SK-N-MC (cell line): ENCODE measurements around the gene UST.

Experiments
- DNase-seq: peaks from one replicate; pipeline ENCODE4 v3.0.0-alpha.2; 2011; ENCODE audit warnings: low read depth, low spot score
- H3K27ac ChIP-seq: fragments of 200-600 bp; sonication (generic); 2 replicates; pipeline ENCODE4 v1.5.1; 2016; ENCODE audit warnings: mixed run types
- H3K36me3 ChIP-seq: fragments of 200-600 bp; sonication (generic); 2 replicates; pipeline ENCODE4 v1.6.1; 2017; ENCODE audit warnings: antibody characterized with exemption, low read length, mixed read lengths; ENCODE audit not compliant: insufficient read depth
- H3K4me3 ChIP-seq: fragments of 200-600 bp; sonication (generic); 2 replicates; pipeline ENCODE4 v1.5.1; 2016
- H3K9ac ChIP-seq: fragments of 200-600 bp; sonication (generic); 2 replicates; pipeline ENCODE4 v1.8.0; 2017; ENCODE audit warnings: mixed run types, mixed read lengths; ENCODE audit not compliant: insufficient read length
- H3K9me3 ChIP-seq: fragments of 200-600 bp; sonication (generic); 2 replicates; pipeline ENCODE4 v1.6.1; 2017; ENCODE audit warnings: low read depth, mild to moderate bottlenecking, antibody characterized with exemption, low read length, moderate library complexity, mixed read lengths
- EZH2 ChIP-seq: fragments of 200-600 bp; sonication (generic); IDR thresholded peaks from one replicate; pipeline ENCODE4 v1.6.1; 2017; ENCODE audit warnings: antibody characterized with exemption
- FOXP2 ChIP-seq: optimal IDR thresholded peaks from 2 replicates; pipeline ENCODE3; 2011; ENCODE audit warnings: mild to moderate bottlenecking, moderate library complexity; ENCODE audit not compliant: insufficient read depth; ENCODE audit errors: extremely low read length, control extremely low read depth
- POLR2AphosphoS5 ChIP-seq: IDR thresholded peaks from 2 replicates; pipeline ENCODE4 v1.6.1; 2012; ENCODE audit warnings: mild to moderate bottlenecking, low read depth, low read length, borderline replicate concordance

UST gene

DNA sequence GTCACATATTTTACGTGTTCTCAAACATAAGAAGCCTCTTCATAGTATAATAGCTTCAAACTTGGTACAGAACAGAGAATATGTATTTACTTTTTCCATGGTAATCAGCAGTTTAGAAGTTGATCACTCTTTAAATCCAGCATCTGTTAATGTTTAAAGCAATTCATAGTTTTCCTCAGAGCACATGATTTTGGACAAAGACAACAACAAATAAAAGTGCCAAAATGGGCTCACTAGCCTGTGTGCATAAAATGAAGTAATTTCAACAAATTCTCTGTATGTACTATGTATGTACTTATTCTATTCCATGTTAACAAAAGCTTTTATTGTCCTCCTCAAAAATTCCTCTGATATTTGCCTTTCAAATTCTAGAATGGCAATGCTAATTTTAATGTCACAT is 38.1 kb upstream of the UST start:
- H3K36me3 ChIP-seq, result no peaks in the 10 kb centered on the region
- H3K9ac ChIP-seq, result no peak overlapping the region
- TF ChIP-seq EZH2 (no peak), FOXP2 (no peak), POLR2AphosphoS5 (no peak)
- no peak overlapping the region for H3K4me3 ChIP-seq
- H3K9me3 ChIP-seq, result peaks cover 2% of the 10 kb centered on the region; the same call in 1 of the 2 replicates
- no peak overlapping the region for H3K27ac ChIP-seq
- DNase-seq, result no peak

DNA sequence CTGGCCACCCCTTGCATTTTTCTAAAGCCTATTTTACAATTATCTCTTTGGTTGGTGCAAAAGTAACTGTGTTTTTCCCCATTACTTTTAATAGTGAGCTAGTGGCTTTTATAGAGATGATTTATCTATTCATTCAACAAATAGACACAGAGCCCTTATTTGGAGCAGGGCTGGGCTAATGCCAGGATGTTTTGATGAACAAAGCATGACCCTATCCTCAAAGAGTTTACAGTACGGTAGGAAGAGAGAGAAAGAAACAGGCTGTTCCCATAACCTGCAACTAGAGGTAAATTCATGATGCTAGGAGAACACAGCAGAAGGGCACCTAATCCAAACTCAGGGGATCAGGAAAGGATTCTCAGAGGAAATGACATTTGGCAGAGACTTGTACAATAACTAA is 37.3 kb upstream of the UST start:
- Histone ChIP-seq H3K27ac (no peak overlapping the region), H3K4me3 (no peak overlapping the region), H3K9ac (no peak overlapping the region), H3K36me3 (no peaks in the 10 kb centered on the region), H3K9me3 (peaks cover 2% of the 10 kb centered on the region; the same call in 1 of the 2 replicates)
- no peak for TF ChIP-seq POLR2AphosphoS5
- no peak for TF ChIP-seq EZH2
- TF ChIP-seq FOXP2, result no peak
- DNase-seq, result no peak

DNA sequence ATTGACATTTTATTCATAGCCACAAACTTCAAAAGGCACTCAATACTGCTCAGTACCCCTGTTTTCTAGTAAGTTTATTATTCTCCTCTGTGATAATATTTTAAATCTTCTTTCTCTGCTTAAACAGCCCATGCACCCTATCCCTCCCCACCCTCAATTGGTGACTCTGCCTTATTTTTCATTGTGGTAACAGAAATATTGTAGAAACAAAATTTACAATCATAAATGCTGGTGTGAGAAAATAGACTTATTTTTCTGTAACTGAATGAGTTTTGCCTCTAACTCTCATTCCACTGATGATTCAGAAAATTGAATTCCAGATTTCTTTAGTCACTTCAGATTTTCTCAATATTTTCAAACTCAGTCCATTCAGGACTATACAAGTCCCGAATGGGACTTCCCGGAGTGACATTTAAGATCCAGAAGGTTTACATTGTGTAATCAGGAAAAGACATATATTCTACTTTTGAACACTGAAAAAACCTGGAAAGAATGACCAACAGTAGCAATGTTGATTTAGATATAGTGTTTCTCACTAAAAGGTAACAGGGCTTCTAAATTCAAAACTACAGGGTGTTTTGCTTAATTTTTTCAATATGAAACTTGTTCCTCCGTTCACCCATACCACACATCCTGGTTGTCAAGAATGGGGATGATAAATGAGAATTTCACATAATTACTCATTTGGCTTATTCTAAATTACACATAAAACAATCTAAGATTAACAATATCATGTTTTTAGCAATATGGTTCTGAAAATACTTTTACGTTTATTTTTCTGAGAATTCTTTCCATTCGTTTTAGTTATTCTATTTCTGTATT is 34.8 kb upstream of the UST start:
- Histone ChIP-seq H3K27ac (no peak overlapping the region), H3K36me3 (no peaks in the 10 kb centered on the region), H3K4me3 (no peak overlapping the region), H3K9me3 (peaks cover 2% of the 10 kb centered on the region; the same call in 1 of the 2 replicates), H3K9ac (no peak overlapping the region)
- TF ChIP-seq FOXP2 (no peak), POLR2AphosphoS5 (no peak)
- DNase-seq, result no peak

DNA sequence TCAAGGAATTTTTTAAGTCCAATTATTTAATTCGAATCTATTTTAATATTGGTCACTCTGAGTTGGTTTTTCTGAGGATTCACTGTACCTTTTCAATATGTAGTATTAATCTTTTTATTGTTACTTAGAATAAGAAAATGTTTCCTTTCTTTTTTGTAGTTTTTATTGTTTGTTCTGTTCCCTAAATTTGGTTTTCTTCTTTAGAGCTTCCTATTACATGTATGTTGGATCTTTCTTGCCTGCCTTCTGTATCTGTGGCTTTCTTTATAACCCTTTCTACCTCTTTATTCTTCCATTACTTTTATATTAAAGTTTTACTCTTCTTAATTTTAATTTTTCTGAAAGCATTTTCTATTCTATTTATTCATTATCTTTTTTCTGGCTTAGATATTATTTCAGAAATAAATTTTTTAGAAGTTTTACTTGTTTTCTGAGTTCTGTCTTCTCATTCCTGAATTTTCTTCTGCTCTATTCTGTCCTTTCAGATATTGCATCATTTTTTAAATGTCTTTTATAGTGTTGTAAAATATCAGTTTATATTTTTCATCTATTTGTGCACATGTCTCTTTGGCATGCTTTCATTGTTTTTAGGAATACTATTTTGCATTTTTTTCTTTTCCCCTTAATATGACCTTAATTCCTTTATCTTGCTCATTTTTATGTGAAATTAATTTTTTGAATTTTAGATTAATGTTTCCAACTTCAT is 33.6 kb upstream of the UST start:
- Histone ChIP-seq H3K36me3 (no peaks in the 10 kb centered on the region), H3K9me3 (peaks cover 2% of the 10 kb centered on the region; the same call in 1 of the 2 replicates), H3K27ac (no peak overlapping the region), H3K4me3 (no peak overlapping the region), H3K9ac (no peak overlapping the region)
- DNase-seq, result no peak
- TF ChIP-seq EZH2 (no peak), POLR2AphosphoS5 (no peak)

DNA sequence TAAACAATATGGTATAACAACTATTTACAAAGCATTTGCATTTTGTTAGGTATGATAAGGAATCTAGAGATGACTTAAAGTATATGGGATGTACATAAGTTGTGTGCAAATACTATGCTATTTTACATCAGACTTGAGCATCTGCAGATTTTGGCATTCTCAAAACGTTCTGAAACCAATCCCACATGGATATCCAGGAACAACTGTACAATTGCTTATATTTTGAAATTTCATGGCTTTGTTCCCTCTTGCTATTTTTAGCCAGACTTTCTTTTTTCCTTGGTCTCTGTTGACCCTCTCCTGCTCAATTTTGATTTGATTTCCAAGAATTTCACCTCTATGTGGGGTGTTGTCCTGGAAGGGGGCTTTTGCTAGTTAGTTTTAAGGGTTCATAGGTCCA is 32.9 kb upstream of the UST start:
- H3K27ac ChIP-seq, result no peak overlapping the region
- H3K36me3 ChIP-seq, result no peaks in the 10 kb centered on the region
- H3K4me3 ChIP-seq, result no peak overlapping the region
- no peak for DNase-seq
- H3K9me3 ChIP-seq, result peaks cover 2% of the 10 kb centered on the region; the same call in 1 of the 2 replicates
- H3K9ac ChIP-seq, result no peak overlapping the region
- TF ChIP-seq FOXP2 (no peak), EZH2 (no peak), POLR2AphosphoS5 (no peak)

DNA sequence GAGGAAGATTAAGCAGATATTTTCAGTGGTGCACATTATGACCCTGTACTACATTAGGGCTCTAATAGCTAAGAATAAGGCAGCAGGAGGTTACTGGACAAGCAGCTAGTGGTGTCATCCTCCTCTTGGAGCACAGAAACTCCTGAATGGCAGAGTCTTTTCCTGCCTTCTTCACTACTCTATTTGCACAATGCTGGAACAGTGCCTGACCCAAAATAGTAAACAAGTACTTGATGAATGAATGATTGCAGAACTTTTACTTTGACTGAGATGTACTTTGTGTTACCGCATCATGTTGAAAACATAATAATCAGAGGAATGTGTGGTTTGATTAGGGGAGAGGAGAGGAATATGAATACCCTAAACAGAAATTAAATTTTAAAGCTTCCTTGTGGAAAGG is 30.0 kb upstream of the UST start:
- Histone ChIP-seq H3K4me3 (no peak overlapping the region), H3K9me3 (peaks cover 2% of the 10 kb centered on the region; the same call in 1 of the 2 replicates), H3K9ac (no peak overlapping the region), H3K27ac (no peak overlapping the region), H3K36me3 (no peaks in the 10 kb centered on the region)
- DNase-seq, result no peak
- TF ChIP-seq FOXP2, result no peak
- TF ChIP-seq EZH2, result no peak
- no peak for TF ChIP-seq POLR2AphosphoS5

DNA sequence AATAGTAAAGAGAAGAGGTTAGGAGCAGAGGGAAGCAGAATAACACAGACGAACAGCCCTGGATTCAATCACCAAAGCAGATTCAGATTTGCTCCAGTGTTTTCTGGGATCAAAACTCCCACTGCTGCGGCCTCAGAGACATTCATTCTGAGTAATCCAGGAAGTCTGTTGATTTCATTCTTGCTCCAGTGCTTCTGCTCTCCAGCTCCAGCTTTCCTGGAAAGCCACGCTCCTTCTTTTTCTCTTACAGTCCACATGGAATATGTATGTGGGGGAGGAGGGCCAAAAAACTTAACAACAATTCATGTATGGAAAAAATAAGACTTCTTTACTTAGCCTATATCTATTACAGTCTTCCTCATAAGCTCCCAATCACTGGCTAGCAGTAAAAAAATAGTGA is 26.4 kb upstream of the UST start:
- H3K9ac ChIP-seq, result no peak overlapping the region
- no peaks in the 10 kb centered on the region for H3K36me3 ChIP-seq
- no peaks in the 10 kb centered on the region; the same call in 1 of the 2 replicates for H3K9me3 ChIP-seq
- no peak overlapping the region for H3K4me3 ChIP-seq
- no peak overlapping the region for H3K27ac ChIP-seq
- DNase-seq, result no peak
- no peak for TF ChIP-seq EZH2
- TF ChIP-seq FOXP2, result no peak
- TF ChIP-seq POLR2AphosphoS5, result no peak

DNA sequence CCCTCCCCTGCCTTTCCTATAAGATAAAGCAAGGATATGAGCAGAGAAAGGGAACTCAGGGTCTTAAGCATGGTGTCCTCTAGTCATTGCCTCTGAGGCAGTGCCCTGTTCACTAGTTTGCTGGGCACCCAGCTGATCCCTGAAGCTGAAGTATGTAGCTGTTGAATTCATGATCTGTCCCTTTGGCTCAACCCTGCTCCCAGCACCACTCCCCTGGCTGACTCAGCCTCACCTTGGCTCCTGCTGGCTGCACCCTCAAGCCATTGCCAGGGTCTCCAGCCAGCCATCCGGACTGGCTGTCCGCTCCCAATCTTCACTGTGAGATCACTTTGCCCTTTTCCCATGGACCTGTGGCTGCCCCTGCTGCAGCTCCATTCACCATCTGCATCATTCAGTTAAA is 25.9 kb upstream of the UST start:
- Histone ChIP-seq H3K4me3 (no peak overlapping the region), H3K9me3 (no peaks in the 10 kb centered on the region; the same call in 1 of the 2 replicates), H3K36me3 (no peaks in the 10 kb centered on the region), H3K9ac (no peak overlapping the region), H3K27ac (no peak overlapping the region)
- DNase-seq, result no peak
- TF ChIP-seq FOXP2 (no peak), POLR2AphosphoS5 (no peak), EZH2 (no peak)

DNA sequence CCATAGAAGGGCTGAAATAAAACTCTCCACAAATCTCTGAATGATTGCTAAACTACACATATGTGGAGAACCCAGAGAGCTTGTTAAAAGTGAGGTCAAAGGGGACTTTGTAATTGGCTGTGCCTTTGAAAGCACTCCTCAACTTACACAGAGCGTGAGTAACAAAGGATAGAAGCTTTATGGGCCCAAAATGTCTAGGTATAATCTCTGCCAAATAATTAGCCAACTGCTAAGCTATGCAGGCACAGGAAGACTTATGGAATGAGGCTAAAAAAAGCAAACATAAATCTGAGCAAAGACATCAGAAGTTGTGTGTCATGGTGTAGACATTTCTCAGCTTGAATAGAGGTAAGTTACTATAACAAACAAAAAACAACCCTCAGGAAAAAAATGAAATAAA is 23.3 kb upstream of the UST start:
- Histone ChIP-seq H3K9ac (no peak overlapping the region), H3K4me3 (no peak overlapping the region), H3K27ac (no peak overlapping the region), H3K9me3 (no peaks in the 10 kb centered on the region; the same call in 1 of the 2 replicates), H3K36me3 (no peaks in the 10 kb centered on the region)
- TF ChIP-seq FOXP2 (no peak), POLR2AphosphoS5 (no peak), EZH2 (no peak)
- DNase-seq, result no peak

DNA sequence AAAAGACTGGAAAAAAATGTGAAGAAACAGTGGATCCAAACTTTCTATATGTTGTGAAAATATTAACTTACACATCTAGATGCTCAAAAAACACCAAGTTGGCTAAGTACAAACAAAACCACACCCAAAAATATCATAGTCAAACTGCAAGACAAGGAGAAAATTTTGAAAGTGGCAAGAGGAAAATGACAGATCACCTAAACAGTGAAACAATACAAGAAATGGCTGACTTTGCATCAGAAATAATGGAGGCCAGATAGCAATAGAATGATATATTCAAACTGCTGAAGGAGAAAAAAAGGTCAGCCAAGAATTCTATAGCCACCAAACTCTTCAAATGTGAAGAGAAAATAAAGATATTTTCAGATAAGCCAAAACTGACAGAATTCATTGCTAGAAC is 22.4 kb upstream of the UST start:
- TF ChIP-seq POLR2AphosphoS5, result no peak
- TF ChIP-seq FOXP2, result no peak
- TF ChIP-seq EZH2, result no peak
- Histone ChIP-seq H3K4me3 (no peak overlapping the region), H3K9ac (no peak overlapping the region), H3K27ac (no peak overlapping the region), H3K36me3 (no peaks in the 10 kb centered on the region), H3K9me3 (no peaks in the 10 kb centered on the region; the same call in 1 of the 2 replicates)
- DNase-seq, result no peak
